SK-N-SH (cell line): ENCODE results near the gene ATRAID. TPM values are rescaled to one million over a fixed set of nuclear protein-coding genes. Genes with fewer than 3 reads are reported as not detected.

Experiments used
- CTCF ChIA-PET: fragments of 300-600, 350-600 bp; formaldehyde crosslinking; extraction: SDS; loops from one replicate; lab custom pipeline; 2021; lab: Yijun Ruan, JAX
- POLR2A ChIA-PET: fragments of 350-600 bp; sonication (Branson Sonifier 250); formaldehyde crosslinking; extraction: SDS; loops from one replicate; lab custom pipeline; 2020; ENCODE audit warnings: antibody characterized with exemption, inconsistent platforms; lab: Yijun Ruan, JAX
- DNase-seq: peaks from one replicate; pipeline ENCODE4 v3.0.0; 2012
- H2AFZ ChIP-seq: fragments of 200-600 bp; sonication (generic); 2 replicates; pipeline ENCODE4 v1.8.1; 2016; ENCODE audit warnings: antibody characterized with exemption, mild to moderate bottlenecking, low read depth
- H3F3A ChIP-seq: fragments of 200-600 bp; sonication (generic); replicated peaks from 2 replicates; pipeline ENCODE3; 2016; ENCODE audit warnings: antibody characterized with exemption, mild to moderate bottlenecking; ENCODE audit not compliant: insufficient read depth
- H3K27ac ChIP-seq, 2 experiments: fragments of 200-500 bp in 1 of 2; fragments of 200-600 bp in 1 of 2; sonication (Bioruptor generic) in 1 of 2; sonication (generic), shearing (Covaris generic) in 1 of 2; 2 replicates each; pipeline versions ENCODE4 v1.5.1 to v1.6.1; 2014 to 2016; ENCODE audit warnings: low read depth in 2 of 2, inconsistent platforms in 1 of 2, low read length in 1 of 2, mild to moderate bottlenecking in 1 of 2, mixed read lengths in 1 of 2
- H3K27me3 ChIP-seq: fragments of 200-600 bp; sonication (generic), shearing (Covaris generic); 2 replicates; pipeline ENCODE4 v1.6.1; 2016; ENCODE audit warnings: mixed run types; ENCODE audit not compliant: insufficient read depth
- H3K36me3 ChIP-seq, 2 experiments: fragments of 200-500 bp in 1 of 2; fragments of 200-600 bp in 1 of 2; sonication (Bioruptor generic) in 1 of 2; sonication (generic) in 1 of 2; replicated peaks in 1 of 2; 2 replicates each; pipeline versions ENCODE3 to v1.5.1; 2014 to 2016; ENCODE audit warnings: low read length in 1 of 2, mild to moderate bottlenecking in 1 of 2; ENCODE audit not compliant: insufficient read depth in 2 of 2, control insufficient read depth in 1 of 2
- H3K4me1 ChIP-seq, 2 experiments: fragments of 200-500 bp in 1 of 2; fragments of 200-600 bp in 1 of 2; sonication (Bioruptor generic) in 1 of 2; sonication (generic), shearing (Covaris generic) in 1 of 2; 2 replicates each; pipeline versions ENCODE4 v1.5.1 to v1.6.1; 2014 to 2016; ENCODE audit warnings: low read depth in 1 of 2, low read length in 1 of 2, mixed run types in 1 of 2; ENCODE audit not compliant: insufficient read depth in 2 of 2, control insufficient read depth in 1 of 2
- H3K4me2 ChIP-seq: fragments of 200-600 bp; sonication (generic), shearing (Covaris generic); 2 replicates; pipeline ENCODE4 v1.6.1; 2017; ENCODE audit warnings: mixed run types
- H3K4me3 ChIP-seq, 2 experiments: fragments of 200-500 bp in 1 of 2; fragments of 200-600 bp in 1 of 2; sonication (Bioruptor generic) in 1 of 2; sonication (generic), shearing (Covaris generic) in 1 of 2; 2 replicates each; pipeline versions ENCODE4 v1.5.1 to v1.8.1; 2014 to 2016; ENCODE audit warnings: low read depth in 2 of 2, inconsistent platforms in 1 of 2, low read length in 1 of 2, mild to moderate bottlenecking in 1 of 2, mixed read lengths in 1 of 2, moderate library complexity in 1 of 2
- H3K79me2 ChIP-seq: fragments of 200-600 bp; sonication (generic); 2 replicates; pipeline ENCODE4 v1.8.1; 2017; ENCODE audit warnings: mild to moderate bottlenecking; ENCODE audit not compliant: insufficient read depth
- H3K9ac ChIP-seq: fragments of 200-600 bp; sonication (generic); 2 replicates; pipeline ENCODE4 v1.6.1; 2017; ENCODE audit warnings: mixed run types
- H3K9me2 ChIP-seq: fragments of 200-600 bp; sonication (generic); 2 replicates; pipeline ENCODE4 v1.6.1; 2017; ENCODE audit warnings: mixed run types
- H3K9me3 ChIP-seq: fragments of 200-600 bp; sonication (generic); 2 replicates; pipeline ENCODE4 v1.6.1; 2017; ENCODE audit warnings: mixed run types, mild to moderate bottlenecking, moderate library complexity
- H4K20me1 ChIP-seq: fragments of 200-600 bp; sonication (generic); 2 replicates; pipeline ENCODE4 v1.6.1; 2017; ENCODE audit warnings: mild to moderate bottlenecking, mixed run types; ENCODE audit not compliant: insufficient read depth
- CHD2 ChIP-seq: fragments of 150-350 bp; IDR thresholded peaks from 2 replicates; pipeline ENCODE4 v1.6.1; 2018; ENCODE audit warnings: low read length; ENCODE audit not compliant: partially characterized antibody
- EZH2phosphoT487 ChIP-seq: fragments of 200-600 bp; sonication (generic); IDR thresholded peaks from 2 replicates; pipeline ENCODE4 v1.6.1; 2017; ENCODE audit warnings: low read depth, mixed run types, mild to moderate bottlenecking, antibody characterized with exemption, moderate library complexity, borderline replicate concordance
- FOSL2 ChIP-seq: IDR thresholded peaks from 2 replicates; pipeline ENCODE4 v1.4.0; 2012; ENCODE audit warnings: low read depth, mild to moderate bottlenecking, moderate library complexity, borderline replicate concordance
- FOXJ3 ChIP-seq: sonication (generic); formaldehyde crosslinking; IDR thresholded peaks from 2 replicates; pipeline ENCODE4 v1.5.1; 2020; ENCODE audit warnings: mild to moderate bottlenecking, missing genetic modification reagents
- FOXM1 ChIP-seq: IDR thresholded peaks from 2 replicates; pipeline ENCODE4 v1.4.0; 2012; ENCODE audit warnings: low read depth, mild to moderate bottlenecking
- GATA2 ChIP-seq: sonication (generic); formaldehyde crosslinking; IDR thresholded peaks from 2 replicates; pipeline ENCODE4 v1.5.0; 2020; ENCODE audit warnings: mild to moderate bottlenecking, missing genetic modification reagents
- IRF3 ChIP-seq: fragments of 150-350 bp; IDR thresholded peaks from 2 replicates; pipeline ENCODE4 v1.6.1; 2016; ENCODE audit warnings: mild to moderate bottlenecking, low read depth, low read length
- MAX ChIP-seq: IDR thresholded peaks from 2 replicates; pipeline ENCODE4 v1.4.0; 2012; ENCODE audit warnings: low read depth
- NFIC ChIP-seq: IDR thresholded peaks from 2 replicates; pipeline ENCODE4 v1.4.0; 2012; ENCODE audit warnings: borderline replicate concordance
- PBX3 ChIP-seq: IDR thresholded peaks from 2 replicates; pipeline ENCODE4; 2012
- POLR2AphosphoS5 ChIP-seq: IDR thresholded peaks from 2 replicates; pipeline ENCODE4 v1.6.1; 2012; ENCODE audit warnings: low read depth, low read length
- REST ChIP-seq: IDR thresholded peaks from 2 replicates; pipeline ENCODE4 v1.6.1; 2012; ENCODE audit warnings: mild to moderate bottlenecking, low read depth, low read length, moderate library complexity
- RFX5 ChIP-seq: IDR thresholded peaks from 2 replicates; pipeline ENCODE4 v1.6.1; 2012; ENCODE audit warnings: mild to moderate bottlenecking, improper control_type of control experiment, low read length
- RXRA ChIP-seq: IDR thresholded peaks from 2 replicates; pipeline ENCODE4 v1.4.0; 2012; ENCODE audit warnings: low read depth, mild to moderate bottlenecking, borderline replicate concordance
- SIN3A ChIP-seq: IDR thresholded peaks from 2 replicates; pipeline ENCODE4 v1.6.1; 2012; ENCODE audit warnings: low read depth, mild to moderate bottlenecking, low read length, moderate library complexity, borderline replicate concordance
- SMC3 ChIP-seq: IDR thresholded peaks from 2 replicates; pipeline ENCODE4 v1.6.1; 2012; ENCODE audit warnings: low read depth, low read length, improper control_type of control experiment
- TCF12 ChIP-seq: IDR thresholded peaks from 2 replicates; pipeline ENCODE4 v1.4.0; 2012
- YY1 ChIP-seq: IDR thresholded peaks from 2 replicates; pipeline ENCODE4 v1.4.0; 2012; ENCODE audit warnings: low read depth, mild to moderate bottlenecking
- WGBS: methylation state at CpG from one replicate; pipeline ENCODE4 v1.1.6; 2017; ENCODE audit warnings: low lambda C conversion rate; 5-methylcytosine and 5-hydroxymethylcytosine counted together
- polyA plus RNA-seq, 3 experiments: library from polyadenylated mRNA; depleted of rRNA; stranded (reverse); fragments of >200 nt; gene quantifications; 2 replicates each; pipeline ENCODE4 v1.2.3, GENCODE V29; 2012

ATRAID gene
- polyA plus RNA-seq, 1 of the 3 experiments (the other 2 are of a cell fraction), result 289 TPM

GRCh38 chr2:27236136-27236535 is 24.3 kb downstream of the ATRAID start:
- no peaks in the 10 kb centered on the region for H3K27me3 ChIP-seq
- ChIA-PET POLR2A (interaction anchor here (0.7 kb wide), 1 partner anchor 127 kb away, joined by 3 read pairs; no protein-coding TSS in a partner anchor), CTCF (interaction anchor here (0.7 to 6.8 kb wide), 3 partner anchors 15 to 67 kb away, joined by 4 to 39 read pairs (median 4); partner anchors contain the start of gene TRIM54)
- H3K4me1 ChIP-seq, result no peaks in the 10 kb centered on the region
- no peaks in the 10 kb centered on the region for H3K9me2 ChIP-seq
- no peak overlapping the region for H3K4me3 ChIP-seq
- no peak overlapping the region for H3K27ac ChIP-seq
- no peaks in the 10 kb centered on the region for H3K79me2 ChIP-seq
- H2AFZ ChIP-seq, result no peak overlapping the region
- TF ChIP-seq FOXM1 (no peak), SMC3 (no peak), TCF12 (no peak), SIN3A (no peak), RFX5 (no peak), IRF3 (no peak), FOSL2 (no peak), POLR2AphosphoS5 (no peak)
- no peaks in the 10 kb centered on the region for H3F3A ChIP-seq
- no peaks in the 10 kb centered on the region for H4K20me1 ChIP-seq
- WGBS, result 95% methylated on average over 12 of the region's 12 CpGs
- no peak overlapping the region for H3K4me2 ChIP-seq
- peaks cover 48 to 93% of the 10 kb centered on the region in 2 experiments for H3K36me3 ChIP-seq
- no peak overlapping the region for H3K9ac ChIP-seq
- no peaks in the 10 kb centered on the region for H3K9me3 ChIP-seq
- no peak for DNase-seq

GRCh38 chr2:27236626-27237025 is 24.8 kb downstream of the ATRAID start:
- no peaks in the 10 kb centered on the region for H3K9me2 ChIP-seq
- H4K20me1 ChIP-seq, result no peaks in the 10 kb centered on the region
- 90% methylated on average over 3 of the region's 3 CpGs for WGBS
- ChIA-PET POLR2A (no interaction called here), CTCF (interaction anchor here (0.7 to 6.8 kb wide), 3 partner anchors 15 to 67 kb away, joined by 4 to 39 read pairs (median 4); partner anchors contain the start of gene TRIM54)
- peaks cover 48 to 93% of the 10 kb centered on the region in 2 experiments for H3K36me3 ChIP-seq
- no peaks in the 10 kb centered on the region for H3F3A ChIP-seq
- no peak for DNase-seq
- H3K27me3 ChIP-seq, result no peaks in the 10 kb centered on the region
- H3K9ac ChIP-seq, result no peak overlapping the region
- H3K4me1 ChIP-seq, result no peaks in the 10 kb centered on the region
- no peak overlapping the region for H3K4me2 ChIP-seq
- no peak overlapping the region for H3K4me3 ChIP-seq
- H2AFZ ChIP-seq, result no peak overlapping the region
- no peaks in the 10 kb centered on the region for H3K9me3 ChIP-seq
- no peak overlapping the region for H3K27ac ChIP-seq
- no peaks in the 10 kb centered on the region for H3K79me2 ChIP-seq
- TF ChIP-seq PBX3 (no peak), MAX (no peak), CHD2 (no peak), NFIC (no peak), EZH2phosphoT487 (no peak), REST (no peak), FOSL2 (no peak), GATA2 (no peak), YY1 (no peak), TCF12 (no peak), RXRA (no peak), RFX5 (no peak), FOXJ3 (CRISPR knock-in tag) (no peak)
